Uterus (tissue), 2 donors: ENCODE results near the gene SRPK2.

ENCODE experiments used
- CTCF ChIP-seq, 4 experiments: fragments of 200-600 bp in 2 of 4; fragments of 450-650 bp in 2 of 4; sonication (generic) in 2 of 4; IDR thresholded peaks; one replicate each; pipeline ENCODE4 v1.5.1; 2016 to 2019; ENCODE audit warnings: antibody characterized with exemption in 4 of 4, mild to moderate bottlenecking in 2 of 4, moderate library complexity in 1 of 4
- POLR2A ChIP-seq, 2 donors: fragments of 450-650 bp; IDR thresholded peaks; one replicate each; pipeline ENCODE4 v1.6.1; 2016; ENCODE audit warnings: antibody characterized with exemption in 2 of 2, mild to moderate bottlenecking in 1 of 2, moderate library complexity in 1 of 2

- TF ChIP-seq CTCF (IDR thresholded peaks at IDR 0.05) (no peak), POLR2A (IDR thresholded peaks at IDR 0.05) (no peak)
Observed at GRCh38 chr7:105204520-105204919, 184.2 kb downstream of the SRPK2 start.
